Measurements from ENCODE around the gene SLC26A9.

The SLC26A9 gene

DNA sequence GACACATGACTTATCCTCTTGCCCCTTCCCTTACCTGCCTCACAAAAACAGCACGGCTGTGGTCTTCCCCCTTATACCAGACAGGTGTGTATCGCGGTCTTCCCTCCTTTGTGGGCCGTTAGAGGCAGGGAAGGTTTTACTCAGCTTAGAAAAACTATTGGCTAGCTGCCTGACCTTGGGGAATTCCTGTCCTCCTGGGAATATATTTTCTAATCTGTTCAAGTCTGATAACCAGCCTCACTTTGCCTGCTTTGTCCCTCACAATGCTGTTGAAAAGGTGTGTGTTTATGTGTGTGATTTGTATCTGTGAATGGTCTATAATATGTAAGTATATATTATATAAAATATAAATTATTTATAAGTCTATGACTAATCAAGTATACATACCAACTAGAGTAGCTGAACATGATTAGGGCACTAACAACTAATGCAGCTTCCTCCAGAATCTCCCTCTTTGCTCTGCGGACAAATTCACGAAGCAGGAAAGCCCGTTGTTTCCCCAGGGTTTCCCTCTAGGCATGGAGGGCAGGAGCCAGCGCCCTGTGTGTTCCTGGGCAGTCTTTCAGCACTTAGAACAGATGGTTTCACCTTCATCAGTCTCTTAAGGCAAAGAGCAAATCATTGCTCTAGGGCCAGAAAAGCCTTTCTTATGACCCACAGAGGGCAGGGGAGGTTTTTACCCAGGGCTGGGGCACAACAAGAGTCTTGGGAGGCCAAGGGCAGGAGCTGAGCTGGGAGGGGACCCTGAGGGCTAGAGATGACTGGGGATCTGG is 25.6 kb downstream of the SLC26A9 start:
- H3K4me1 ChIP-seq = peaks cover 0 to 79% (median 51%) of the 10 kb centered on the region in 4 donors
- no peaks in the 10 kb centered on the region for H3K27me3 ChIP-seq
- H3K9me3 ChIP-seq = no peaks in the 10 kb centered on the region
- peak overlapping the region in 1 of 2 donors; percentile 68 for H3K27ac ChIP-seq
- TF ChIP-seq, protein P1, sequence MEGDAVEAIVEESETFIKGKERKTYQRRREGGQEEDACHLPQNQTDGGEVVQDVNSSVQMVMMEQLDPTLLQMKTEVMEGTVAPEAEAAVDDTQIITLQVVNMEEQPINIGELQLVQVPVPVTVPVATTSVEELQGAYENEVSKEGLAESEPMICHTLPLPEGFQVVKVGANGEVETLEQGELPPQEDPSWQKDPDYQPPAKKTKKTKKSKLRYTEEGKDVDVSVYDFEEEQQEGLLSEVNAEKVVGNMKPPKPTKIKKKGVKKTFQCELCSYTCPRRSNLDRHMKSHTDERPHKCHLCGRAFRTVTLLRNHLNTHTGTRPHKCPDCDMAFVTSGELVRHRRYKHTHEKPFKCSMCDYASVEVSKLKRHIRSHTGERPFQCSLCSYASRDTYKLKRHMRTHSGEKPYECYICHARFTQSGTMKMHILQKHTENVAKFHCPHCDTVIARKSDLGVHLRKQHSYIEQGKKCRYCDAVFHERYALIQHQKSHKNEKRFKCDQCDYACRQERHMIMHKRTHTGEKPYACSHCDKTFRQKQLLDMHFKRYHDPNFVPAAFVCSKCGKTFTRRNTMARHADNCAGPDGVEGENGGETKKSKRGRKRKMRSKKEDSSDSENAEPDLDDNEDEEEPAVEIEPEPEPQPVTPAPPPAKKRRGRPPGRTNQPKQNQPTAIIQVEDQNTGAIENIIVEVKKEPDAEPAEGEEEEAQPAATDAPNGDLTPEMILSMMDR (IDR thresholded peaks at IDR 0.05) = no peak
- intact Hi-C loops (cut with DNase I; ENCODE audit: low total_unique reads) = no loop called here
- DNase-seq = no peak
- no peak overlapping the region for H3K4me3 ChIP-seq
- no peaks in the 10 kb centered on the region for H3K36me3 ChIP-seq

DNA sequence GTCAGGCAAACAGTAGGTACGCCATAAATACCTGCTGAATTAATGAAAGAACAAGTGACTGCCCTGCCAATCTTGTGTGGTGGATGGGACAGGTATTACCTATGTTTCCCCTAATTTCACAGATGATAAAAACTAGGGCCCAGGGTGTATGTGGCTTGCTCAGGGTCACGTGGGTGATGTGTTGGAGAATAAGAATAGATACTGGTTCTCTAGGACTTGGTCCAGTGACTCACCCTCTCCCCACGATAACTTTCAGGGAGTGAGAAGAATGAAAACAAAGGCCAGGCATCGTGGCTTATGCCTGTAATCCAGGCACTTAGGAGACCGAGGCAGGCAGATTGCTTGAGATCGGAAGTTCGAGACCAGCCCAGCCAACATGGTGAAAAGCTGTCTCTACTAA is 26.7 kb downstream of the SLC26A9 start:
- H3K9me3 ChIP-seq = no peaks in the 10 kb centered on the region
- TF ChIP-seq, protein P1 (IDR thresholded peaks at IDR 0.05) = no peak
- H3K36me3 ChIP-seq = no peaks in the 10 kb centered on the region
- no peak for DNase-seq
- no peaks in the 10 kb centered on the region for H3K27me3 ChIP-seq
- H3K4me1 ChIP-seq = peaks cover 0 to 79% (median 52%) of the 10 kb centered on the region in 4 donors
- no peak overlapping the region for H3K4me3 ChIP-seq
- peak overlapping the region in 1 of 2 donors; percentile 68 for H3K27ac ChIP-seq
- intact Hi-C loops (cut with DNase I; ENCODE audit: low total_unique reads) = no loop called here

DNA sequence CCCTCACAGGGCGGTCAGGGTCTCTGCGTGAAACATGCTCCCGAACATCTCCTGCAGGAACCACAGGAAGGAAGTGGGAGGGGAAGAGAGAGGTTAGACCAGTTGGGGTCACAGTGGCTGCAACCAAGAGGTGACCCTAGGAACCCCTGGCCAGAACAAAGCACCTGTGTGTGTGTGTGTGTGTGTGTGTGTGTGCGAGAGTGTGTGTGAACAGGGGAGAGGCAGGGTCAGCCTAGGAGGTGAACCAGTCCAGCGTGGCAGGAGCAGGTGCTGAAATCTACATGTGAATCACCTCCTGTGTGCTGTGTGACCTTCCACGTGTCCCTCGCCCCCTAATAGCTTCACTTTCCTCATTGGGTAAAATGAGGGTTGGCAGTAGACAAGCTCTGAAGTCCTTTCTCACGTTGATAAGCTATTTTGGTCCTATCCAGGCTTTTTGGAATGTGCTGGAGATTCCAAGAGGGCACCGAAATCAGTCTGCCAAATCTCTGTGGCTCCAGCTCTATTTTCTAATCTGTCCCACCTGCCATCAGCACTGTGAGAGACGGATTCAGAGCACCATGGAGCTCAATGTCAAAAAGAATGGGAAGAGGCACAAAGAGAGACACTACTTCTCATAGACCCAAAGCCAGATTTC is 27.8 kb downstream of the SLC26A9 start:
- H3K27me3 ChIP-seq = no peaks in the 10 kb centered on the region
- DNase-seq = no peak
- no peak overlapping the region for H3K4me3 ChIP-seq
- TF ChIP-seq, protein P1 (IDR thresholded peaks at IDR 0.05) = no peak
- peak overlapping the region; percentile 27 to 68 for H3K27ac ChIP-seq
- no peaks in the 10 kb centered on the region for H3K36me3 ChIP-seq
- intact Hi-C loops (cut with DNase I; ENCODE audit: low total_unique reads) = no loop called here
- H3K9me3 ChIP-seq = no peaks in the 10 kb centered on the region
- H3K4me1 ChIP-seq = peaks cover 0 to 72% (median 49%) of the 10 kb centered on the region in 4 donors

DNA sequence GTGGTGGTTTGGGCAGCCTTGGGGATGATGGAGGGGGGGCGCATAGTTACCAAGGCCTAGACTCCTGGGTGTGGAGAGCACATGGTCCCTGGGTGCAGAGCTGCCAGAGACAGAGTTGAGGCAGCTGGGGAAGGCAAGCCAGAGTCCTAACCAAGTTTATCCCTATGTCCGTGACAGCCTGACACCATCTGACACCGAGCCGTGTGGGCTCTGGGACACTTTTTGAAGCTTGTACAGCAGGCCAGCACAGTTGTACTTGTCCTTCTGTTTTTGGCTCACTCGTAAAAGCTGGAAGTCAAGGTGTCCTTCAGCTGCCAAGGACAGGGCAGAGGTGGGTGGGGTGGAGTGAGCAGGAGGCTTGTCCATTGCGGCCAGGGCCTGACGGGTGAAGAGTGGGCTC is 28.5 kb downstream of the SLC26A9 start:
- Histone ChIP-seq H3K4me1 (peaks cover 0 to 65% (median 42%) of the 10 kb centered on the region in 4 donors), H3K4me3 (no peak overlapping the region), H3K27ac (peak overlapping the region; percentile 27 to 68), H3K9me3 (no peaks in the 10 kb centered on the region), H3K27me3 (no peaks in the 10 kb centered on the region), H3K36me3 (no peaks in the 10 kb centered on the region)
- TF ChIP-seq, protein P1 (IDR thresholded peaks at IDR 0.05) = no peak
- DNase-seq = no peak
- intact Hi-C loops (cut with DNase I; ENCODE audit: low total_unique reads) = no loop called here

DNA sequence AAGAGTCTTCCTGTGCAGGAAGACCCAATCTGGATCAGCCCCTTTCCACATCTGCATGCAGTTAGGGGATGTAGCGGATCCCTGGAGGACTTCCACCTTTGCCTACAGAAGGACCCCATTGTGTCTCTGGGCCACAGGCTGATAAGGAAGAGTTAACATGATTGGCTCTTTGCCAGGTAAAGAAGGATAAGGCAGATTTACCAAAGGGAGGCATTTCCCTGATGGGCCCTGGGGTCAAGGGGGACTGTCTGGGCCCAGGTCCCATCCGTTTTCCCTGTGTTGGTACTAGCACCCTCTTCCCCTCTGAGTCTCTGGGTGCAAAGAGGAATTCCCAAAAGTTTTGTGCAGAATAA is 29.1 kb downstream of the SLC26A9 start:
- Histone ChIP-seq H3K4me3 (no peak overlapping the region), H3K27ac (peak overlapping the region; percentile 27 to 68), H3K9me3 (no peaks in the 10 kb centered on the region), H3K36me3 (no peaks in the 10 kb centered on the region), H3K4me1 (peaks cover 0 to 59% (median 36%) of the 10 kb centered on the region in 4 donors), H3K27me3 (no peaks in the 10 kb centered on the region)
- DNase-seq = no peak
- TF ChIP-seq, protein P1 (IDR thresholded peaks at IDR 0.05) = no peak
- intact Hi-C loops (cut with DNase I; ENCODE audit: low total_unique reads) = no loop called here
